GM12892 (cell line): Measurements from ENCODE around the gene OSBP2.

ENCODE experiments used
- DNase-seq: peaks from one replicate; pipeline ENCODE4 v3.0.0; 2011; ENCODE audit not compliant: insufficient read length
- FAIRE-seq: peaks from 2 replicates; lab custom pipeline; 2011; peaks lifted over from hg19 to GRCh38; lab: Jason Lieb, UNC
- POLR2A ChIP-seq: IDR thresholded peaks from 2 replicates; pipeline ENCODE4 v1.6.1; 2011; ENCODE audit warnings: low read depth, low read length, control low read depth
- POLR2AphosphoS5 ChIP-seq: IDR thresholded peaks from 2 replicates; pipeline ENCODE4 v1.6.1; 2011; ENCODE audit warnings: low read depth, low read length, control low read depth
- TAF1 ChIP-seq: IDR thresholded peaks from 2 replicates; pipeline ENCODE4 v1.6.1; 2011; ENCODE audit warnings: low read depth, mild to moderate bottlenecking, control low read depth, low read length, borderline replicate concordance

Gene OSBP2

DNA sequence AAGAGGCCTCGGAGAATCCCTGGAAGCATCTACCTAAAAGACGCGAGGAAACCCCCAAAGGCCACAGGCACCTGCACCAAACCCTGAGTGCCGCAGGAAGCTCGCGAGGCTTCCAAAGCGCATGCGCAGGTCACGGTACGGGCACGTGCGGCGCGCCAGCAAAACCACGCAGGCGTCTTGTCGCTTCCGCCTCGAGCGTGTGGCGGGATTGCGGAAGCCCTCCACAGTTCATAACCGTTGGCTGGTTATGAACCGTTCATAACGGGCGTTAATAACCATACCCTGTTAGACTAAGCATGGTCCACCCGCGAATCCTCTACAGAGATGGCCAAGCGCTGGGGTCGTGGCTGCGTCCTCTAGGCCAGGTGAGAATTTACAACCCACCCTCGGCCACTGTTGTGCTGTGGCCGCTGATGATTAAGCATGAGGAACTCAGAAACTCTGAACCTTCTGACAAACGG, 227.5 kb downstream of the OSBP2 start:
- FAIRE-seq, result peak; percentile 51
- no peak for TF ChIP-seq POLR2AphosphoS5
- no peak for TF ChIP-seq TAF1
- peak; percentile 26; the same call in 1 of the 2 replicates for TF ChIP-seq POLR2A
- peak; percentile 47 for DNase-seq

DNA sequence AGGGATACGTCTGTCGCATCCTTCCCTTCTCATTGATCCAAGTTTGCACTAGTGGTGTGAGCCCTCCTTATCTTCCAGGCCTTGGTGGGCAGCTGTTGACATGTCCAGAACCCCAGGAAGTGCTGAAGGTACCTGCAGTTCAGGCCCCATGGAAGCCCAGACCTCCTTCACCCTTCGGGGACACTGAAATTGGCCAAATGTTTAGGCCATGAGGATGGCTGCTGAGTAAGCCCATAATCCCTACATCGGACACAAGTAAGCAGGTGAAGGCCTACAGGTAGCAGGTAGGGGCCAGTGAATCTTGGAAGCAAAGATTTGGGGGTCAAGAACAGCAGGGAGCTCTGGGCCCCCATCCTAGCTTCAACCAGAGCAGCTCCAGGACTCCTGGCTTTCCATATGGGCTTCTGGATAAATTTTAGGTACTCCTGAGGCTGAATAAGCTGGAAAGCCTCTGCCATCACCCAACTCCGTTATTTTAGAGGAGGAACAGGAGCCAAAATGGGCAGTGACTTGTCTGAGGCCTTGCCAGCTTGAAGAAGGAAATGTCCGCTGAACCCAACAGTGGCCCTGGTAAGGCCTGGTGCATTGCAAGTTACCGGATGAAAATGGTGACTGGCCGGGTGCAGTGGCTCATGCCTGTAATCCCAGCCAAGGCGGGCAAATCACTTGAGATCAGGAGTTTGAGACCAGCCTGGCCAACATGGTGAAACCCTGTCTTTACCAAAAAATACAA, 228.7 kb downstream of the OSBP2 start:
- FAIRE-seq (no peak), DNase-seq (no peak)
- TF ChIP-seq POLR2AphosphoS5 (no peak), POLR2A (no peak), TAF1 (no peak)

DNA sequence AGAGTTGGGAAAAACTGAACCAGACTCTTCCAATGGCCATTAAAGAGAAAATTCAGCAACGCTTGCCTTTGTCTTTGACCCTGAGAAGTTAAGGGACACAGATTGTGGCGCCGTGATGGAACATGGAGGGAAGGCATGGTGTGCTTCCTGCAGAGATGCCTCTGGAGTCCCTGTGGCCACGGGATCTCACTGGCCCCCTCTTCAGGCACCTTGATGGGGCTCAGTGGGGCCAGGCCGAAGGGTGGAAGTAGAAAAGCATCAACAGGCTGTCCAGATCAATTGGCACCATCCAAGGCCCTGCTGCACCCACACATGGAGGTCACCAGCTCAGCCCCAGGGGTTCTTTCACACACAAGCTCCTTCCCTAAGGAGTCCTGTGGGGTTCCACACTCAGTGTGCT, 231.0 kb downstream of the OSBP2 start:
- no peak for FAIRE-seq
- TF ChIP-seq POLR2AphosphoS5 (no peak), TAF1 (no peak), POLR2A (no peak)
- no peak for DNase-seq

DNA sequence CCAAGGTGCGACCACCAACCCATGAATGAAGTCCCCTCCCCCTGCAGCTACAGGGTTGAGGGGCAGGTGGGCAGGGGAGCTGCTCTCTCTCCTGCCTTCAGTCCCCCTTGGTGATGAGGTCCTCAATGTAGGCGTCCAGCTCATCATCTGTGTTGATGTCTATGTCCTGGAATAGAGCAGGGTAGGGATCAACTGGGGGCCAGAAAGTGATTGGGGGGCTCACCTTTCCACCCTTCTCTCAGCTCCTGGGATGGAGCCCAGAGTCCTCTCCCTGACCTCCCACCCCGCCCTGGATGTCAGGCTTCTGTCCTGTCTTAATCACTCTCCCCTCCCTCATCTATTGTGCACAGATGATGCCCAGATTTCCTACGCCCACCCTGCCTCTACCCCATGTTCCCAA, 232.0 kb downstream of the OSBP2 start:
- no peak for TF ChIP-seq POLR2AphosphoS5
- TF ChIP-seq TAF1, result no peak
- TF ChIP-seq POLR2A, result no peak
- DNase-seq (no peak), FAIRE-seq (no peak)

DNA sequence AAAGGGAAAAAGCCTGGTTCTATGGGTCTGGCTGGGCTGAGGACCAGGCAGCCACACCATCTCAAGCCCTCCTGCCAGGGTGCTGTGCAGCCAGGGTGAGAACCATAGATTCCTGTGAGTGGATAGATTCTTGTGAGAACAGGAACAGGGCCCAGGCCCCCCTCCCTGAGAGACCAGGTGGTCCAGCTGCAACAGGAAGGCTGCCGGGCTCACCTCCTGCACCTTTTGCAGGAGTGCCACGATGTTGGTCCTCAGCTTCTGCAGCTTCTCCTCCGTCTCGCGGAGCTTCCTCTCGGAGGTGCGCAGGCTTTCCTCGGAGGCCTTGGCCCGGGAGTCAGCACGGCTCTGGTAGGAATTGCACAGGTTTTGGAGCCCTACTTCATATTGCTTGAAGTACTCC, 233.1 kb downstream of the OSBP2 start:
- TF ChIP-seq POLR2A (no peak), TAF1 (no peak), POLR2AphosphoS5 (no peak)
- no peak for DNase-seq
- no peak for FAIRE-seq

DNA sequence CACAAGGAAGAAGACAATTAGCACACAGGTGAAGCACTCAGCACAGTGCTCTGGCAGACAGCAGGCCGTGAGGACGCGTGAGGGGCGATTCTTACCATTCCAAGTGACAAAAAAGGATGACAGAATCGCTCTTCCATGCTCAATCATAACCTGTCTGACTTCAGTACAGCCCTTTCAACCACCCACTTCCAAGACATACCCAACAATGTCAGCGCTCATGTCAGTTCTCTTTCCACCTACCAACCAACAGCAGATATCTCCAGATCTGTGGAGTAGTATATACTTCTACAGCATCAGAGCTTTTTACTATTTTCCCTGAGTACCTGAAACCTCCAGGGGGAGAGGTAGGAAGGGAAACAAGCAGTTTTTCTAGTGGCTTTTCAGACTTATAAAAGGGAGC, 233.7 kb downstream of the OSBP2 start:
- FAIRE-seq, result no peak
- TF ChIP-seq POLR2AphosphoS5, result no peak
- TF ChIP-seq TAF1, result no peak
- no peak for TF ChIP-seq POLR2A
- DNase-seq, result no peak

DNA sequence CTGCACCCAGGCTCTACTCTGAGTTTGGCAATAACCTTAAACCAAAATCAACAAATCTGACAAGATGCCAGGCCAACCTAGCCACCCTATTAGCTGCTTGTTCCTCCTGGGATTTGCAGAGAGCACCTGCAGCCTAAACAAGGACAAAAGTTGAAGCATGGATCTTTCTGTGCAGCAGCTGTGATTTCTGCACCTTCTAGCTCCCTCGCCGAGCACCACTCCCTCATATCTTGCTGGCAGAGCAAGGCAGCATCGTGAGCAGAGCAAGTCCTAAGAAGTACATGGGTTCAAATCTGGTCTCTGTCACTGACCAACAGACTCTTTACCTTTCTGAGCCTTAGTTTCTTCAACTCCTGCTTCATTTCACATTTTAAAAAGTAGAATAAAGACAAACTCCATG, 235.6 kb downstream of the OSBP2 start:
- FAIRE-seq (no peak), DNase-seq (no peak)
- TF ChIP-seq TAF1 (no peak), POLR2AphosphoS5 (no peak), POLR2A (no peak)

DNA sequence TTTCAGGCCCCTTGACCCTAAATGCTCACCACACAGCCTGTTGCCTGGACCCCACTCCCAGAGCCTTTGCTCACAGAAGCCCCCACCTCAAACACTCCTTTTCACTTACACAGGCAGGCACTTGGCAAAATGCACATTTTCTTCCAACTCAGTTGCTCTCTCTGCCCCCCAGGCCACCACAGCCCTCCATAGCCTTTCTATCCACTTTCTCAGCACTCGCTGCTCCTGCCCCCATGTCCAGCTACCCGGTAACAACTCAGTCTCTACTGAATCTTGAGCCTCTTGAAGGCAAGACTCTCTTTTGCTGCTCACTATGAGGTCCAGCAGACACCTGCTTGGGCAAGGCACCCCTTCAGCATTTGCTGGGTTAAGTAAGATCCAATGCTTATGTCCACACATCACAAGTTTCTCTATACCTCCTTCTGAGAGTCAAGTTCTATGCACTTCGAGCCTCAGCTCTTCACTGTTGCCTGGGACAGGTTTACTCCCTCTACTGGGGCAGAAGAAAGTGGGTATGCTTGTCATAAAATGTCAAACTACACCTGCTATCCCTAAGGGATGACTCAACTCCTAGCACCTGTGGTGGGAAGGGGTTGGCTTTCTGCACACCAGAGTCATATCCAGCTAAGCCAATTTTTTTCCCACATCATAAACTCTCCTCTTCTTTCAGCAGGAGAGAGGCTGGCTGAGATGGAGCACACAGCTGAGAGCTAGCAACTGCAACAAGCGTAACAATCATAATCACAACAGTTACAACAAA, 237.0 kb downstream of the OSBP2 start:
- no peak for DNase-seq
- no peak for FAIRE-seq
- TF ChIP-seq POLR2A, result no peak
- TF ChIP-seq TAF1, result no peak
- TF ChIP-seq POLR2AphosphoS5, result no peak

DNA sequence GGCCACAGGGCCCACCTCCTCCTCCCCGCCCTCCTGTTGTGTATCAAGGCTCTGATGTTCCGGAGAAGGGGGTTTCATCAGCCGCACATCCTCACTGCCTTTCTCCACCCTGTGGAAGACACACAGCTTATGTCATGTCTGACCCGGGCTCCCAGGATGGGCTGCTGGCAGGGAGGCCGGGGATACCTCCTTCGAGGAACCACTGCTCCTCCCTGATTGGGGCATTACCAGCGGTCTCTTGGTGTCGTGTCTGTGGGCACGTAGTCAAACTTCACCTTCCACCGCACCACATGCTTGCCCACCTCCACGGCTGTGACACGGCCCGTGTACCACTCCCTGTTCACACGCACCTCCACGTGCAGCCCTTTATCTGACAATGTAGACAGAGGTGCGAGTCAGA, 238.0 kb downstream of the OSBP2 start:
- TF ChIP-seq POLR2A, result no peak
- no peak for TF ChIP-seq POLR2AphosphoS5
- TF ChIP-seq TAF1, result no peak
- DNase-seq, result no peak
- FAIRE-seq, result no peak

DNA sequence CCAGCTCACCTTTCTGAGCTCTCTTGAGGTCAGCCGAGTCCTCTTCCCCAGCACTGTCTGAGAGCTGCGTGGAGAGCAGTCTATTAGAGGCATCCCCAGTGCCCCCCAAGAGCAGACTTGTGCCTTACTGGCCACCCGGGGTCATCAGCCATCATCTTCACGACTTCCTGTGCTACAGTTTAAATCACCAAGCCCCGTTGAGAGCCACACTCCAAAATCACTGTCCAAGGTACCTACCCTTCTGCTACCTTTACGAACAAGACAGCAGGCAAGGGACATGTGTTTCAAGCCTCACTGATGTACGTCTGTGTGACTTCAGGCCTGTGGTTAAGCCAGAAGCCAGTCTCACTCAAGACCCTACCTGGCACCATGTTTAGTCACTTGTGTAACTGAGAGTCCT, 238.8 kb downstream of the OSBP2 start:
- FAIRE-seq (no peak), DNase-seq (no peak)
- TF ChIP-seq POLR2A (no peak), POLR2AphosphoS5 (no peak), TAF1 (no peak)

DNA sequence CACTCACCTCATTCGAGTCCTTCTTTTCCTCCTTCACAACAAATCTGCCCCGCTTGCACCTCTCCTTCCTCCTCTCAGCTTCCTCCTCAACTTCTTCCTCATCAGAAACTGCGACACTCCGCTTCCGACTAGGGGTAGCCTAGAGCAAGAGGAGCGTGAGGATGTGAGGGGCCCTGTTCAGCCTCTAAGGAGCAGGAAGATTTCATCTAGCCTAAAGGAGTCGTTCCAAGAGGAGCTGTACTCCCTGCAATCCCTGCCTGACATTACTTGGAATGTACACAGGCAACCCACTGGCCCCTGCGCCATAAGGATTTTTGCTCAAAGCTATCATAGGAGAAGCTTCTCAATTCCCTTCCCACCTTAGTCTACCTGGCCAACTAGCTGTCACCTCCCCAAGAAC, 239.4 kb downstream of the OSBP2 start:
- TF ChIP-seq POLR2A, result no peak
- no peak for TF ChIP-seq TAF1
- TF ChIP-seq POLR2AphosphoS5, result no peak
- DNase-seq (no peak), FAIRE-seq (no peak)
